Dermis blood vessel endothelial cell (primary cell): ENCODE results near the gene SDCBP2. TPM values are rescaled to one million over a fixed set of nuclear protein-coding genes. Genes with fewer than 3 reads are reported as not detected.
A peak's percentile ranks its signal among the peaks of the same experiment; 100 is the strongest.

Source experiments
- DNase-seq: peaks from one replicate; pipeline ENCODE4 v3.0.0; 2010
- total RNA-seq: library from RNA; depleted of rRNA; stranded (reverse); fragments of >200 nt; gene quantifications from 2 replicates; pipeline ENCODE4 v1.2.3, GENCODE V29; 2014

Gene SDCBP2
- total RNA-seq, 1 donor from 2014 or later: 4.6 TPM

DNA sequence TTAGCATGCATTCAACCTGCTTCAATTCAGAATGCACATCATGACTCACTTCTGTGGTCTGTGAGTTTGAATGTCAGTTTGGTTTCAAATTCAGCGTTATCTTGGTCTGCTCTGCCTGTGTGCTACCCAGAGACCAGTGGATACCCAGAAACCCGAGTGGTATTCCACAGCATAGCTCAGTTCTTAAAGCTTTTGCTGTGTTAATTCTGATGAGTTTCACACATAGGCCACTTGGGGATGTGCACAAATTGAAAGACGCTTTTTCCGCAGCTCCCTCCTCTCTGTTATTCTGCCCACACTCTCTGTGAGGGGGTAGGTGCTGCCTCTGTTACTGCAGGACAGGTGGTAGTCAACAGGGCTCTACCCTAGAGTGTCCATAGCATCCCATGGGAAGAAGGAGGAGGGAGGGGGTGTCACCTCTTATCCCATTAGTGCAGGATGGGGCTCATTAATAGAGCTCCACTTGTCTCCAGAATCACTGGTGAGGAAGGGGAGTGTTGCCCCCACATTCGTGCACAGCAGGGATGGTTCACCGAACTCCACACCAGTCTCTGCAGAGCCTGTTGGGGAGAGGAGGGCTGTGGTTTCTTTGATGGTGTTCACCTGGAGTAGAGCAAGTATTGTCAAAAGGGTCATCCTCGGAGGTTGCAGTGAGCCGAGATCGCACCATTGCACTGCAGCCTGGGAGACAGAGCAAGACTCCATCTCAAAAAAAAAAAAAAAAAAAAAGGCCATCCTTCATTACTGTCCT, 29.2 kb upstream of the SDCBP2 start:
- DNase-seq: no peak

- no peak for DNase-seq
These were observed 25.0 kb upstream of the SDCBP2 start for GRCh38 chr20:1353956-1354355.

DNA sequence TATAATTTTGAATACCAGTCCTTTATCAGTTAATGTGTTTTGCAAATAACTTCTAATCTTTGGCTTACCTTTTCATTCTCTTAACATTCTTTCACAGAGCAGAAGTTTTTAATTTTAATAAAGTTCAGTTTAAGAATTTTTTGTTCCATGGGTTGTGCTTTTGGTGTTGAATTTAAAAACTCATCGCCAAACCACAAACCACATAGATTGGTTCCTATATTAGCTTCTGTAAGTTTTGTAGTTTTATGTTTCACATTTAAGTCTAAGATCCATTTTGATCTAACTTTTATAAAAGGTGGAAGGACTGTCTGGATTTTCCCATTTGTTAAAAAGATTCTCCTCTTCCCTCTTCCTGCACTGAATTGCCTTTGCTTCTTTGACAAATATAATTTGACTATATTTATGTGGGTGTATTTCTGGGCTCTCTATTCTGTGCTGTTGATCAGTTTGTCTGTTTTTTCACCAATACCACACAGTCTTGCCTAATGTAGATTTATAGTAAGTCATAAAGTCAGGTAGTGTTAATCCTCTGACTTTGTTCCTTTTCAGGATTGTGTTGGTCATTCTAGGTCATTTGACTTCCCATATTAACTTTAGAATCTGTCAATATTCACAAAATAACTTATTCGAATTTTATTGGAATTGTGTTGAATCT, 17.5 kb upstream of the SDCBP2 start:
- no peak for DNase-seq

- no peak for DNase-seq
These were observed 16.8 kb upstream of the SDCBP2 start for GRCh38 chr20:1345756-1346093.

DNA sequence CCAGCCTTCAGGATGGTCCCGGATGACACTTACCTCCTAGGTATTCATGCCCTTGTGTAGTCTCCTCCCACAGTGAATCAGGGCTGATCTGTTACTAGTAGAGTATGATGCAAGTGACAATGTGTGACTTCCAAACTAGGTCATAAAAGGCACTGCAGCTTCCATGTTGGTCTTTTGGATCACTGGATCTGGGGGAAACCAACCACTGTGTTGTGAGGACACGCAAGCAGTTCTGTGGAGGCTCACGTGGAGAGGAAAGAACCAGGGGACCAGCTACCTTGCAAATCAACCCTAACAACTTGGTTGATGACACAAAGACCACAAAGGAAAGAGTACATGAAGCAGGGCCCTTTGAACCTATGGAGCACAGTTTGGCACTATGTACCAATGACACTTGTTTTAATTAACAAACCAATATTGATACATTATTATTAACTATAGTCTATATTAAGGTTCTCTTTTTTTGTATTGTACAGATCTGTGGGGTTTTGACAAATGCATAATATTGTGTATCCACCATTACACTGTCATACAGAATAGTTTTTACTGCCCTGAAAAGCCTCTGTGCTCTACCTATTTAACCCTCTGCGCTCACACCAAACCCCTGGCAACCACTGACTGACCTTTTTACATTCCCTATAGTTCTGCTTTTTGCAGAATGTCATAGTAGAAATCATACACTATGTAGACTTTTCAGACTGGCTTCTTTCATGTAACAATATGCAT, 16.3 kb upstream of the SDCBP2 start:
- no peak for DNase-seq

DNA sequence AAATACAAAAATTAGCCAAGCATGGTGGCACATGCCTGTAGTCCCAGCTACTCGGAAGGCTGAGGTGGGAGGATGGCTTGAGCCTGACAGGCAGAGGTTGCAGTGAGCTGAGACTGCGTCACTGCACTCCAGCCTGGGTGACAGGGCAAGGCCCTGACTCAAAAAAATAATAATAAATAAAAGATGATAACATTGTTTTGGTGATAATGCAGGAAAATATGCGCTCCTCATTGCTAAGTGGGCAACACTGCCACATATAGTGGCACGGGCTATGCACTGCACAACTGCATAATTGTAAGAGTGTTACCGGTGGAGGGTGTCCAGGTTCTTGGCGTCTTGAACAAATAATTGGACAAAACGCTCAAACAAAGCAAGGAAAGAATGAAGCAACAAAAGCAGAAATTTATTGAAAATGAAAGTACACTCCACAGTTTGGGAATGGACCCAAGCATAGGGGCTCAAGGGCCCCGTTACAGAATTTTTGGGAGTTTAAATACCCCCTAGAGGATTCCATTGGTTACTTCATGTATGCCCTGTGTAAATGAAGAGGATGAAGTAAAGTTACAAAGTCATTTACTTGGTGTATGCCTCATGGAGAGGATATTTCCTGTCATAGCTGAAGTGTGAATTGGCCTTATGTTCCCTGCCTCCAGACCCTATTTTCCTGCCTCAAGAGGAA, 14.6 kb upstream of the SDCBP2 start:
- peak; percentile 38 for DNase-seq

DNA sequence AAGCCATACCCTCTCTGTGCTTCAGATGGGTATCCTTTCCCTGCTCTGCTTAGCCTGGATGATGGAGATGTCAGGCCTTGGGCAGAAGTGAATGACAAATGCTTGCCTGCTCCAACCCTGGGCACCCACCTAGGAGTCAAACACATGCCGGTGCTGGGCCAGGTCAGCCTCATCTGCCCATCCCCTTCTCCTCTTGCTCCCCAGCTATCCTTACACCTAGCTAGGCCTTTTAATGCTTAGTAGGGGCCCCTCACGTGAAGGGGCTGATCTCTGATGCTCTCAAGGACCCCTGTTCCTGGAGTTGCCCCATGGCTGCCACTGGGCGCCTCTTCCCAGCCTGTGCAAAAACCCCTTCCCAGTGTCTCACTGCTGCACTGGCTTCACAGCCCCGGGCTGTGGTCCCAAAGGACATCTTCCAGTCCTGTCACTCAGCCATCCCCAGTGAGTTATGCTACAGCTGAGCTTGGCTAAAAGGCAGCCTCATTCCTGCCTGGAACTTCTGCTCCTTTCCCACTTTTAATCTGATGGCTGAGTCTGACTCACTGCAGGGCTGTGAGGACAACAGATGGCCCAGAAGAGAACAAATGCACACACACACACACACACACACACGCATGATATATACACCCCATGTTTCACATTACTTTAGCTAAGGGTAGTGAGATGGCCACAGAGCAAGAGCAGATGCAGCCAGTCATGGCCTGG, 12.8 kb upstream of the SDCBP2 start:
- peak; percentile 55 for DNase-seq

DNA sequence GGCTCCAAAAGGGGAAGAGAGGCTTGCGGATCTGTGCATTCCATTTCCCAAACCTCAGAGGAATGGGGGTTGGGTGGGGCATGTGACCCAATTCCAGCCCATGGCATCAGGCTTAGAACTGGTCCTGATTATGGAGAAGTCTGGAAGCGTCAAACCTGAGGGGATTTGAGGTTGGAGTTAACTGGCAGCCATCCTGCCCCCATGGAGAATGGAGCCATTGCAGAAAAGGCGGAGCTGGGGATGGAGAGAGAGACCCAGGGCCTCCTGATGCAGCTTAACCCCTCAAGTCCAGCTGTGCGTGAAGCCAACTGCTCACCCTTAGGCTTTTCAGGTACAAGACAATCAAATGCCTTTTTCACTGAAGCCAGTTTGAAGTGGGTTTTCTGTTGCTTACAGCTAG, 9.9 kb upstream of the SDCBP2 start:
- no peak for DNase-seq

GRCh38 chr20:1338096-1338495, 9.2 kb upstream of the SDCBP2 start:
- DNase-seq: no peak

- DNase-seq: peak; percentile 28
These were observed 8.5 kb upstream of the SDCBP2 start for GRCh38 chr20:1337441-1337840.

DNA sequence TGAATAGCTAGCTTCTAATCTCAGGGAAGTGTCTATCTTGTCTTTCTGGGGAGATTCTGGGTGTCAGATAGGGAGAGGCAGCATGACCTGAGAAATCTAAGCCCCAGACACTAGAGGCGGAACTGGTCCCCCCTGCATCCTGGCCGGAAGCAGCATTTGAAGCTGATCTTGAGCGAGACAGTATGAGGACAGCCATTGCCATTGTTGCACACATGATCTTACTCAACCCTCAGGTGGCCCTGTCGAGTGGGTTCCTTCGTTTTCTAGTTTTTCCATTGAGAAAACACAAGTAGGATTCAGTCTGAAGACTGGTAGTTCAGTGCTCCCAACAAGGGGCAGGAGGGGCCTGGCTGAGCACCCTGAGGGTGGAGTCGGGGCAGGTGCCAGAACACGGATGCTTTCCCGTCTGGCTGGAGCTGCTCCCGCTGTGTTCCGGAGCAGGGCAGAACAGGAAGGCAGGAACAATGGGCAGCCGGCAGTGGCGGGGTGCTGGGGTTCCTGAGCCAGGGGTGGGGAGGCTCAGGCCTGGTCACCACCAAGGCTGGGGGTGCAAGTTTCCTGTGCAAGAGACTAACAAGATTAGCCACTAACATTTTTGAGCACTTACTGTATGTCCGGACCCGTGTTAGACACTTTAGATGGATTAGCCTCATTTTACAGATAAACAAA, 7.9 kb upstream of the SDCBP2 start:
- peak; percentile 94 for DNase-seq

- DNase-seq: peak; percentile 48
These were observed 7.2 kb upstream of the SDCBP2 start for GRCh38 chr20:1335961-1336698.

GRCh38 chr20:1334761-1335160, 5.8 kb upstream of the SDCBP2 start:
- peak; percentile 47 for DNase-seq

DNA sequence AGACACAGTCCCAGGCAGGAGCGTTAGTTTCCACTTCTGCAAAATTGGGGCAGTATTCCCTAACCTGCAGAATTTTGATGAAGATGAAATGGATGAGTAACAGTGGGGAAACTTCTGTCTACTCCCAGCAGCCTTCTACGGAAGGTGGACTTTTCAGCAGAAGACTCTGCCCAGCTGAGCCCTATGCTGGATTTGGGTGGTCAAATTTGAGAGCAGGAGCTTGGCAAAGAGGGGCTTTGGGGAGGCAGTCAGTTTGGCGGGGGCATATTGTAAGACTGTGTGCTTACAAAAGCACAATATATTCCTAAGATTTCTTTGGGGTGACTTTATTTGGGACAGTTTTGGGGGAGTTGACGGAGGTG, 5.4 kb upstream of the SDCBP2 start:
- no peak for DNase-seq

- no peak for DNase-seq
These were observed 4.8 kb upstream of the SDCBP2 start for GRCh38 chr20:1333462-1334369.

- peak; percentile 77 for DNase-seq
These were observed 3.9 kb upstream of the SDCBP2 start for GRCh38 chr20:1332749-1333300.

DNA sequence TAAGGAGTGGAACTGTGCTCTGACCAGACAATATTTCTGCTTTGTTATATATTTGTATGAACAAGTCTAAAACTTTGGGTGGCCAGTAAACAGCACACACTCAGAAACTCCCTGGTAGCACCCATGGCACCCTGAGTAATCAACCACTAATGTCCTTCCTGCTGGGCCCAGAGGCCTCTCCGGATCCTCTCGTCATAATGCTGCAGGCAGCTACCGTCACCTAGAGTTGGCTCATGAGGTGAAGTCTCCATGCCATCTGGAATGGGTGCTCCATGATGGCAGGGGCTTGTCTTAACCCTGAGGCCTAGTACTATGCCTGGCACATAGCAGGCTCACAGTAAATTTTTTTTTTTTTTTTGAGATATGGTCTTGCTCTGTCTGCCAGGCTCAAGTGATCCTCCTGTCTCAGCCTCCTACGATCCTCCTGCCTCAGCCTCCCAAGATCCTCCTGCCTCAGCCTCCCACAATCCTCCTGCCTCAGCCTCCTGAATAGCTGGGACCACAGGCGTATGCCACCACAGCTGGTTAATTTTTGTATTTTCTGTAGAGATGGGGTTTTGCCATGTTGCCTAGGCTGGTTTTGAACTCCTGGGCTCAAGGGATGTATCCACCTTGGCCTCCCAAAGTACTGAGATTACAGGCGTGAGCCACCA, 3.0 kb upstream of the SDCBP2 start:
- no peak for DNase-seq

- no peak for DNase-seq
These were observed 2.2 kb upstream of the SDCBP2 start for GRCh38 chr20:1331101-1331500.

GRCh38 chr20:1330075-1330830, 1.3 kb upstream of the SDCBP2 start:
- DNase-seq: peak; percentile 45
